GM10266 (cell line): ENCODE results near the gene DPH1.
A peak's percentile ranks its signal among the peaks of the same experiment; 100 is the strongest.

Source experiments
- DNase-seq: peaks from one replicate; pipeline ENCODE4 v3.0.0; 2012; ENCODE audit errors: extremely low spot score
- TF ChIP-seq, protein P1 (sequence below): IDR thresholded peaks from 2 replicates; pipeline ENCODE4 v1.5.1; 2012; ENCODE audit warnings: mild to moderate bottlenecking, low read depth; ENCODE audit not compliant: control insufficient read depth, insufficient read depth; ENCODE audit errors: missing control alignments

DPH1 gene

DNA sequence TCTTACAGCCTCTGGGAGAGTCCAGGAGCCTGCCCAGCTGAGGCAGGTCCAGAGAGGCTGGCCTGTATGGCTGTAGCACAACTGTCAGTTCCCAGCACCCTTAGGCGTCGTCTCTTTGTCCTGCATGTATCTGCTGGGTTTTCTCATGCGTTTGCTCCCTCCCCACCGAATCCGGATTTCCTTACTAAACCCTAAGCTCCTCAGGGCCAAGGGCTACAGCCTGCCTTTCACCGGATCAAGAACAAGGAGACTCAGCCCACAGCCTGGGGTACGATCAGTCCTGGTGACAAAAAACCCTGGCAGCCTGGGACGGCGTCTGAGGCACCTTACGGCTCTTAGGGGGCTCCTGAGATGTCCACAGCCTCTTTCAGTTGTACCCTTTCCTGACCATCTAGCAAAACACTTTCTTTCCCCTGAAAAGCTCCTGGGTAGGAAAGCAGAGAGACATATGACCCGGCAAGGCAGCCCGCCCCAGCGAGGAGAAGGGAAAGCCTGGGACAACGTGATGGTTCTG is 37.2 kb downstream of the DPH1 start:
- TF ChIP-seq, protein P1, sequence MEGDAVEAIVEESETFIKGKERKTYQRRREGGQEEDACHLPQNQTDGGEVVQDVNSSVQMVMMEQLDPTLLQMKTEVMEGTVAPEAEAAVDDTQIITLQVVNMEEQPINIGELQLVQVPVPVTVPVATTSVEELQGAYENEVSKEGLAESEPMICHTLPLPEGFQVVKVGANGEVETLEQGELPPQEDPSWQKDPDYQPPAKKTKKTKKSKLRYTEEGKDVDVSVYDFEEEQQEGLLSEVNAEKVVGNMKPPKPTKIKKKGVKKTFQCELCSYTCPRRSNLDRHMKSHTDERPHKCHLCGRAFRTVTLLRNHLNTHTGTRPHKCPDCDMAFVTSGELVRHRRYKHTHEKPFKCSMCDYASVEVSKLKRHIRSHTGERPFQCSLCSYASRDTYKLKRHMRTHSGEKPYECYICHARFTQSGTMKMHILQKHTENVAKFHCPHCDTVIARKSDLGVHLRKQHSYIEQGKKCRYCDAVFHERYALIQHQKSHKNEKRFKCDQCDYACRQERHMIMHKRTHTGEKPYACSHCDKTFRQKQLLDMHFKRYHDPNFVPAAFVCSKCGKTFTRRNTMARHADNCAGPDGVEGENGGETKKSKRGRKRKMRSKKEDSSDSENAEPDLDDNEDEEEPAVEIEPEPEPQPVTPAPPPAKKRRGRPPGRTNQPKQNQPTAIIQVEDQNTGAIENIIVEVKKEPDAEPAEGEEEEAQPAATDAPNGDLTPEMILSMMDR: no peak
- DNase-seq: no peak

DNA sequence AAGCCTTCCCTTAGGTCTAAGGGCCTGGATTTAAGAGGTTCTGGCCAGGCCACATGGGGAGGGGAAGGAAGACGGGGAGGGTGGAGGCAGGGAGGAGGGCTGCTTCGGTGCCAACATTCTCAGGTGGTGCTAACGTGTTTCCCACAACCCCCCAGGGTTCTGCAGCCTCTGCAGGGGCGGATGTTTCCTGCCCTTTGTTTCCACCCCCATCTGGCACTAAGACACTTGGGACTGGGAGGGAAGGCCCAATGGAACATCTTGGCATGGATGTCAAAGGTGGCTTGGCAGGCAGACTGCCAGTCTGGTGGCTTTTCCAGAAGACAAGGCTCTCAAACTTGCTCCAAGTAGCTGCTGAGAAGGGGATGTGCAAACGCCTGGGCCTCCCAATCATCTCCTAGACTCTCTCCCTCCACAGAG is 37.7 kb downstream of the DPH1 start:
- no peak for DNase-seq
- TF ChIP-seq, protein P1: no peak

DNA sequence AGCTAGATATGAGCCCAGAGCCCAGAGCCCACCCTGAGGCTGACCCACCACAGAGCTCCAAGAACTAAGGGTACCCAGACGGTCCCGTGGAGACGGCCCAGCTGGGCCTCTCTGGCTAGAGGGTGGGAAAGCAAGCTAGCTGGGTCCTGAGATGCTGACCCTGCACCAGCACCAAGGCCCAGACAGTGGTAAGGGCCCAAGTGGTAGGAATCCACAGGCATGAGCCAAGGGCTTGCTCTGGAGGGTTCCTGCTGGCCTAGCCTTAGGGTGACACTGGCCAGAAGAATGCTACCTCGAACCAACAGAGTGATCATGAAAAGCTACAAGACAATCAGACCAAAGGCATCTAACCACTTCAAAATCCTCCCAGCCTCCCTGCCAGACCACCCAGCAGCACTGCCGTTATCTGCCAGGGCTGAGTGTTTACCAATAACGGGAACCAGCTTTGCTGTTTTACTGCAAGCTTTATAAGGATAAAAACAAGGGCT is 38.1 kb downstream of the DPH1 start:
- DNase-seq: no peak
- TF ChIP-seq, protein P1: no peak

DNA sequence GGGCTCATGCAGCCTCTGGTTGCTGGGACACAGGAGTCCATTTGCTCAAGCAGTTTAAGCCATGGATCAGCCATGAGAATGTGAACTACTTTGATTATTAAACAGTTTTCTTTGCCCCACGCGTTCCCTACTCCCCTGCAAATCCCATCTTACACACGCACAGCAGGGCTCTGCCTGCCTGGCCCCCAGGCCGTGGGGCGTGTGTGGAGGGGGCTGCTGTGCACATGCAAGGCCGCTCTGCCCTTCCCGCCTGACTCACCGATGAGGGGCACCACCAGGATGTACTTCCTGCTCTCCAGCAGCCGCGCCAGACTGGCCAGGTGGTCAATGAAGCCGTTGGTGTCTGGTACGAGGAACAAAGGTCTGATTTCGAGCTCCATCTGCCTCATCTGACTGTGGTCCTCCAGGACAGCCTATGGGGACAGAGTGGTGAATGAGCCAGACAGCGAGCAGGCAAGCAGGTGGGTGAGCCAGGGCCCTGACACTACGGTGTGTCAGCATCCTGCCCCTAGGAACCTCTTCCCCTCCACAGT is 38.6 kb downstream of the DPH1 start:
- TF ChIP-seq, protein P1: no peak
- DNase-seq: no peak

DNA sequence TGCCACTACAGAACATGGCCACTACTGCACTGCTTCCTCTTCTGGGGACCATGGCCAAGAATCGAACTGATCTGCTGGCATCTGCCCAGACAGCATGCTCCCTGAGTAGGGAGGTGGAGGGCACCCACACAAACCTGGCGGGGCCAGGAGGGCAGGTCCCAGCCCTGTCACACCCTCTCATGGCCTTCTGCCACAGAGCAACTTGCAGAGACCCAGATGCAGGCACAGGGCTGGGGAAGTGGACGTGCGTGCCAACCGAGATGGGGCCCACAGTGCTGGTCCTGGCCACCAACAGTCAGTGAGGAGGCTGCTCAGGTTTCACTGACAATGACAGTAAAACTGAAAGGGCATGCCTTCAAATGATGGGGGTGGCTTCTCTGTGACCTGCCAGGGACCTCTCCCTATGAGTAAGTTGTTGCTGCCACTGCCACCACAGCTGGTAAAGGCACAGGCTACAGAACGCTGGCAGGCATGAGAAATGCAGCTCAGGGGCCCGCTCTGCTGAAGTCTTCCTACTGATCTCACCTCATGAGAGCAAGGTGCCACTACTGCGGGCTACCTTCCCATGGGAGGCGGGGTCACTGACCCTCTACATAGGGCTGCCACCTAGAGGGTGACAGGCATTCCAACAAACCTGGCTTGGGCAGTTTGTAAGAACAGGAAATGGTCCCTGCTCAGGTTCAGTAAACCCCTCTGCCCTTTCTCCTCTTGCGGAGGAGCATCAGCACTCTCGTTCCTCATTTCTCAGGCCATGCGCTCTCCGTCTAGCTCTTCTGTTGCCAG is 40.5 kb downstream of the DPH1 start:
- TF ChIP-seq, protein P1: no peak
- peak; percentile 78 for DNase-seq

DNA sequence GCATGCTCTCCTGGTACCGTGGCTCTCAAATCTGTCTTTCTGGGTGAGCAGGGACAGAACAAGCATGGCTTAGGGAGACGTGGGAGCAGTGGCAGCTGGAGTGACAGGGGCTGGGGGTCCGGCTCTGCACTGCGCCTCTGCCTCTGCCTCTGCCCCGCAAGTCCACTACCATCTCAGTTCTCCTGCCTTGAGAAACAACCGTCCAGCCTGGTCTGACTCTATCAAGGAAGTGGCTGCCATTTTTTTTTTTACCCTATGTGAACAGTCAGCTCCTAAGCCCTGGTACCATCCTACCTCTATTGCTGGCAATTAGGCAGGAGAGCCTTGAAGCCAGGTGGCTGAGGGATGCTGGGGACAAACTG is 41.1 kb downstream of the DPH1 start:
- no peak for DNase-seq
- TF ChIP-seq, protein P1: no peak
